ENCODE data around the gene PRDM5.

PRDM5 gene

GRCh38 chr4:120926358-120927025, 4.0 kb upstream of the PRDM5 start:
- in situ Hi-C loops (cut with HindIII; ENCODE audit: low sequenced_read_pairs) = no loop called here
- DNase-seq (ENCODE audit: low read depth) = no peak
- no peak overlapping the region for H3K4me3 ChIP-seq (ENCODE audit: low read depth, low read length)
- TF ChIP-seq CTCF (IDR thresholded peaks at IDR 0.05; ENCODE audit: low read depth, low read length, missing control alignments) = no peak

- H3K4me3 ChIP-seq (ENCODE audit: low read depth, low read length) = no peak overlapping the region
- DNase-seq (ENCODE audit: low read depth) = no peak
- in situ Hi-C loops (cut with HindIII; ENCODE audit: low sequenced_read_pairs) = no loop called here
- TF ChIP-seq CTCF (IDR thresholded peaks at IDR 0.05; ENCODE audit: low read depth, low read length, missing control alignments) = no peak
Observed at GRCh38 chr4:120924931-120925330, 2.4 kb upstream of the PRDM5 start.

- in situ Hi-C loops (cut with HindIII; ENCODE audit: low sequenced_read_pairs) = no loop called here
- peak overlapping the region; percentile 61 for H3K4me3 ChIP-seq (ENCODE audit: low read depth, low read length)
- no peak for TF ChIP-seq CTCF (IDR thresholded peaks at IDR 0.05; ENCODE audit: low read depth, low read length, missing control alignments)
Observed at GRCh38 chr4:120923207-120923522, 639 bp upstream of the PRDM5 start.

GRCh38 chr4:120921456-120922380, 808 bp downstream of the PRDM5 start:
- H3K4me3 ChIP-seq (ENCODE audit: low read depth, low read length) = peak overlapping the region; percentile 61
- TF ChIP-seq CTCF (IDR thresholded peaks at IDR 0.05; ENCODE audit: low read depth, low read length, missing control alignments) = no peak
- DNase-seq (ENCODE audit: low read depth) = peak; percentile 0
- in situ Hi-C loops (cut with HindIII; ENCODE audit: low sequenced_read_pairs) = no loop called here

More at GRCh38 chr4:120923207-120923522, 639 bp upstream of the PRDM5 start:
- DNase-seq (ENCODE audit: low read depth) = peak; percentile 26

GRCh38 chr4:120920666-120921065, 1.9 kb downstream of the PRDM5 start:
- no peak for DNase-seq (ENCODE audit: low read depth)
- in situ Hi-C loops (cut with HindIII; ENCODE audit: low sequenced_read_pairs) = no loop called here
- no peak overlapping the region for H3K4me3 ChIP-seq (ENCODE audit: low read depth, low read length)
- TF ChIP-seq CTCF (IDR thresholded peaks at IDR 0.05; ENCODE audit: low read depth, low read length, missing control alignments) = no peak

GRCh38 chr4:120919358-120919757, 3.2 kb downstream of the PRDM5 start:
- in situ Hi-C loops (cut with HindIII; ENCODE audit: low sequenced_read_pairs) = no loop called here

More at GRCh38 chr4:120919358-120919757, 3.2 kb downstream of the PRDM5 start:
- H3K4me3 ChIP-seq (ENCODE audit: low read depth, low read length) = no peak overlapping the region
- no peak for DNase-seq (ENCODE audit: low read depth)
- TF ChIP-seq CTCF (IDR thresholded peaks at IDR 0.05; ENCODE audit: low read depth, low read length, missing control alignments) = no peak

Data from astrocyte of the cerebellum (primary cell).